HEK293 (cell line): ENCODE results near the gene CREB3.

Experiments
- CTCF ChIA-PET: fragments of 350-600 bp; formaldehyde crosslinking; extraction: SDS; loops from one replicate; lab custom pipeline; 2021; ENCODE audit warnings: antibody characterized with exemption; lab: Yijun Ruan, JAX
- POLR2A ChIA-PET: fragments of 300-600 bp; formaldehyde crosslinking; extraction: SDS; loops from one replicate; lab custom pipeline; 2020; ENCODE audit warnings: antibody characterized with exemption, inconsistent platforms; lab: Yijun Ruan, JAX
- H3K27ac ChIP-seq: fragments of 200-500 bp; sonication (Bioruptor generic); 2 replicates; pipeline ENCODE4 v1.5.1; 2014; ENCODE audit warnings: low read depth, low read length, control low read depth, inconsistent platforms; ENCODE audit errors: extremely low read depth
- H3K36me3 ChIP-seq, 2 experiments: fragments of 200-500 bp in 1 of 2; sonication (Bioruptor generic) in 1 of 2; 1 replicate in 1 of 2; 2 replicates in 1 of 2; pipeline ENCODE4 v1.5.1; 2014 to 2017; ENCODE audit warnings: inconsistent platforms in 2 of 2, low read length in 2 of 2; ENCODE audit not compliant: control insufficient read depth in 2 of 2, insufficient read depth in 1 of 2
- H3K4me1 ChIP-seq: fragments of 200-500 bp; sonication (Bioruptor generic); 2 replicates; pipeline ENCODE4 v1.5.1; 2014; ENCODE audit warnings: mild to moderate bottlenecking, low read length, inconsistent platforms; ENCODE audit not compliant: control insufficient read depth, insufficient read depth
- H3K4me3 ChIP-seq: 2 replicates; pipeline ENCODE4 v1.5.1; 2011; ENCODE audit warnings: low read depth, mild to moderate bottlenecking, control low read depth, low read length, moderate library complexity
- H3K9me3 ChIP-seq: fragments of 200-500 bp; sonication (Bioruptor generic); 2 replicates; pipeline ENCODE4 v1.5.1; 2014; ENCODE audit warnings: low read depth, low read length, inconsistent platforms; ENCODE audit not compliant: control insufficient read depth, insufficient read depth
- ELK4 ChIP-seq: IDR thresholded peaks from 2 replicates; pipeline ENCODE4 v1.6.1; 2011; ENCODE audit warnings: mild to moderate bottlenecking, low read depth, low read length, borderline replicate concordance
- MZF1 ChIP-seq: fragments of 450-650 bp; formaldehyde crosslinking; IDR thresholded peaks from 2 replicates; pipeline ENCODE4 v1.5.1; 2017; ENCODE audit warnings: missing biosample characterization, missing genetic modification characterization, borderline replicate concordance
- SCRT1 ChIP-seq: fragments of 450-650 bp; formaldehyde crosslinking; IDR thresholded peaks from 2 replicates; pipeline ENCODE4 v1.5.1; 2016; ENCODE audit warnings: missing biosample characterization, missing genetic modification characterization, borderline replicate concordance
- SCRT2 ChIP-seq: fragments of 450-650 bp; formaldehyde crosslinking; IDR thresholded peaks from 2 replicates; pipeline ENCODE4 v1.5.1; 2016; ENCODE audit warnings: missing biosample characterization, missing genetic modification characterization
- SP2 ChIP-seq: fragments of 450-650 bp; formaldehyde crosslinking; IDR thresholded peaks from 2 replicates; pipeline ENCODE4 v1.5.1; 2016; ENCODE audit warnings: missing biosample characterization, missing genetic modification characterization
- ZBTB21 ChIP-seq: fragments of 450-650 bp; formaldehyde crosslinking; IDR thresholded peaks from 2 replicates; pipeline ENCODE4 v1.5.1; 2017; ENCODE audit warnings: missing biosample characterization, missing genetic modification characterization
- ZNF10 ChIP-seq: fragments of 450-650 bp; formaldehyde crosslinking; IDR thresholded peaks from 2 replicates; pipeline ENCODE4 v1.5.1; 2017; ENCODE audit warnings: missing biosample characterization, missing genetic modification characterization
- ZNF121 ChIP-seq: fragments of 450-650 bp; formaldehyde crosslinking; IDR thresholded peaks from 2 replicates; pipeline ENCODE4 v1.5.1; 2016; ENCODE audit warnings: missing biosample characterization, missing genetic modification characterization
- ZNF174 ChIP-seq: fragments of 450-650 bp; formaldehyde crosslinking; IDR thresholded peaks from 2 replicates; pipeline ENCODE4 v1.5.0; 2017; ENCODE audit warnings: missing biosample characterization, mild to moderate bottlenecking, missing genetic modification characterization
- ZNF223 ChIP-seq: fragments of 450-650 bp; formaldehyde crosslinking; IDR thresholded peaks from 2 replicates; pipeline ENCODE4 v1.5.1; 2016; ENCODE audit warnings: missing biosample characterization, missing genetic modification characterization
- ZNF239 ChIP-seq: fragments of 450-650 bp; formaldehyde crosslinking; IDR thresholded peaks from 2 replicates; pipeline ENCODE4 v1.5.1; 2016; ENCODE audit warnings: missing biosample characterization, missing genetic modification characterization
- ZNF280C ChIP-seq: fragments of 450-650 bp; formaldehyde crosslinking; IDR thresholded peaks from 2 replicates; pipeline ENCODE4 v1.5.1; 2016; ENCODE audit warnings: missing biosample characterization, missing genetic modification characterization
- ZNF366 ChIP-seq: fragments of 450-650 bp; formaldehyde crosslinking; conservative IDR thresholded peaks from 2 replicates; pipeline ENCODE4 v1.5.1; 2016; ENCODE audit warnings: missing biosample characterization, missing genetic modification characterization
- ZNF394 ChIP-seq: fragments of 450-650 bp; formaldehyde crosslinking; IDR thresholded peaks from 2 replicates; pipeline ENCODE4 v1.5.1; 2016; ENCODE audit warnings: missing biosample characterization, missing genetic modification characterization, mild to moderate bottlenecking, moderate library complexity, borderline replicate concordance
- ZNF624 ChIP-seq: fragments of 450-650 bp; formaldehyde crosslinking; IDR thresholded peaks from 2 replicates; pipeline ENCODE4 v1.5.1; 2017; ENCODE audit warnings: missing biosample characterization, missing genetic modification characterization
- ZNF76 ChIP-seq: fragments of 450-650 bp; formaldehyde crosslinking; IDR thresholded peaks from 2 replicates; pipeline ENCODE4; 2016; ENCODE audit warnings: low read depth, missing biosample characterization, missing genetic modification characterization, borderline replicate concordance
- ZNF777 ChIP-seq: fragments of 450-650 bp; formaldehyde crosslinking; IDR thresholded peaks from 2 replicates; pipeline ENCODE4 v1.5.1; 2017; ENCODE audit warnings: missing biosample characterization, missing genetic modification characterization, borderline replicate concordance
- ZNF837 ChIP-seq: fragments of 450-650 bp; formaldehyde crosslinking; IDR thresholded peaks from 2 replicates; pipeline ENCODE4 v1.5.1; 2016; ENCODE audit warnings: missing biosample characterization, missing genetic modification characterization
- ZXDB ChIP-seq: fragments of 450-650 bp; formaldehyde crosslinking; IDR thresholded peaks from 2 replicates; pipeline ENCODE4 v1.5.1; 2016; ENCODE audit warnings: missing biosample characterization, missing genetic modification characterization
- TF ChIP-seq, protein P1 (sequence below): fragments of 450-650 bp; formaldehyde crosslinking; IDR thresholded peaks from 2 replicates; pipeline ENCODE4 v1.5.1; 2016; ENCODE audit warnings: missing biosample characterization, missing genetic modification characterization, low read depth
- TF ChIP-seq, protein P2 (sequence below): fragments of 450-650 bp; formaldehyde crosslinking; IDR thresholded peaks from 2 replicates; pipeline ENCODE4 v1.5.1; 2016; ENCODE audit warnings: missing biosample characterization, missing genetic modification characterization, borderline replicate concordance

CREB3 gene

GRCh38 chr9:35716230-35716629, 16.2 kb upstream of the CREB3 start:
- Histone ChIP-seq H3K4me1 (no peaks in the 10 kb centered on the region), H3K27ac (no peak overlapping the region), H3K4me3 (no peak overlapping the region)
- CTCF ChIA-PET = interaction anchor here (0.8 to 2.7 kb wide), 3 partner anchors 13 to 56 kb away, joined by 3 to 13 read pairs (median 3); no protein-coding TSS in a partner anchor
- TF ChIP-seq ZNF121 (tag by site-specific recombination) = no peak
- TF ChIP-seq ZNF10 (tag by site-specific recombination) = 0 out of 2 replicates have a peak, but pooled peaks have one; percentile 53
- TF ChIP-seq, protein P1, sequence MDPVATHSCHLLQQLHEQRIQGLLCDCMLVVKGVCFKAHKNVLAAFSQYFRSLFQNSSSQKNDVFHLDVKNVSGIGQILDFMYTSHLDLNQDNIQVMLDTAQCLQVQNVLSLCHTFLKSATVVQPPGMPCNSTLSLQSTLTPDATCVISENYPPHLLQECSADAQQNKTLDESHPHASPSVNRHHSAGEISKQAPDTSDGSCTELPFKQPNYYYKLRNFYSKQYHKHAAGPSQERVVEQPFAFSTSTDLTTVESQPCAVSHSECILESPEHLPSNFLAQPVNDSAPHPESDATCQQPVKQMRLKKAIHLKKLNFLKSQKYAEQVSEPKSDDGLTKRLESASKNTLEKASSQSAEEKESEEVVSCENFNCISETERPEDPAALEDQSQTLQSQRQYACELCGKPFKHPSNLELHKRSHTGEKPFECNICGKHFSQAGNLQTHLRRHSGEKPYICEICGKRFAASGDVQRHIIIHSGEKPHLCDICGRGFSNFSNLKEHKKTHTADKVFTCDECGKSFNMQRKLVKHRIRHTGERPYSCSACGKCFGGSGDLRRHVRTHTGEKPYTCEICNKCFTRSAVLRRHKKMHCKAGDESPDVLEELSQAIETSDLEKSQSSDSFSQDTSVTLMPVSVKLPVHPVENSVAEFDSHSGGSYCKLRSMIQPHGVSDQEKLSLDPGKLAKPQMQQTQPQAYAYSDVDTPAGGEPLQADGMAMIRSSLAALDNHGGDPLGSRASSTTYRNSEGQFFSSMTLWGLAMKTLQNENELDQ (tag by site-specific recombination) = no peak
- TF ChIP-seq, all 188 proteins: peak for 1
- POLR2A ChIA-PET = interaction anchor here (1.0 to 1.6 kb wide), 3 partner anchors 11 to 34 kb away, joined by 3 to 5 read pairs (median 3); partner anchors contain the start of genes CREB3 and TLN1
- Histone ChIP-seq H3K9me3 (no peaks in the 10 kb centered on the region), H3K36me3 (peaks cover 16 to 97% of the 10 kb centered on the region in 2 experiments)

GRCh38 chr9:35717132-35717870, 15.2 kb upstream of the CREB3 start:
- Histone ChIP-seq H3K4me3 (no peak overlapping the region), H3K9me3 (no peaks in the 10 kb centered on the region), H3K4me1 (no peaks in the 10 kb centered on the region), H3K36me3 (peaks cover 16 to 97% of the 10 kb centered on the region in 2 experiments), H3K27ac (no peak overlapping the region)
- ChIA-PET POLR2A (interaction anchor here (1.0 to 1.6 kb wide), 4 partner anchors 11 to 33 kb away, joined by 3 to 5 read pairs (median 3); partner anchors contain the start of genes CREB3 and TLN1), CTCF (interaction anchor here (1.0 to 2.0 kb wide), 3 partner anchors 21 to 194 kb away, joined by 3 to 13 read pairs (median 4); no protein-coding TSS in a partner anchor)
- TF ChIP-seq SCRT1 (tag by site-specific recombination) = peak; percentile 48; the same call in 1 of the 2 replicates
- peak; percentile 53; the same call in 1 of the 2 replicates for TF ChIP-seq SCRT2 (tag by site-specific recombination)
- TF ChIP-seq ZNF280C = no peak

GRCh38 chr9:35718721-35719511, 13.6 kb upstream of the CREB3 start:
- H3K9me3 ChIP-seq = no peaks in the 10 kb centered on the region
- no peak overlapping the region for H3K4me3 ChIP-seq
- H3K4me1 ChIP-seq = no peaks in the 10 kb centered on the region
- peaks cover 12 to 99% of the 10 kb centered on the region in 2 experiments for H3K36me3 ChIP-seq
- CTCF ChIA-PET = interaction anchor here (0.7 to 1.1 kb wide), 2 partner anchors 22 to 192 kb away, joined by 3 read pairs; no protein-coding TSS in a partner anchor
- POLR2A ChIA-PET = interaction anchor here (4.0 kb wide), 1 partner anchor 13 kb away, joined by 21 read pairs; the partner anchor contains the start of genes CREB3 and TLN1
- H3K27ac ChIP-seq = no peak overlapping the region
- TF ChIP-seq ZNF777 (tag by site-specific recombination) = no peak
- TF ChIP-seq ZNF223 (tag by site-specific recombination) = no peak
- TF ChIP-seq SP2 (tag by site-specific recombination) = no peak
- TF ChIP-seq ZBTB21 (tag by site-specific recombination) = no peak
- TF ChIP-seq, protein P2, sequence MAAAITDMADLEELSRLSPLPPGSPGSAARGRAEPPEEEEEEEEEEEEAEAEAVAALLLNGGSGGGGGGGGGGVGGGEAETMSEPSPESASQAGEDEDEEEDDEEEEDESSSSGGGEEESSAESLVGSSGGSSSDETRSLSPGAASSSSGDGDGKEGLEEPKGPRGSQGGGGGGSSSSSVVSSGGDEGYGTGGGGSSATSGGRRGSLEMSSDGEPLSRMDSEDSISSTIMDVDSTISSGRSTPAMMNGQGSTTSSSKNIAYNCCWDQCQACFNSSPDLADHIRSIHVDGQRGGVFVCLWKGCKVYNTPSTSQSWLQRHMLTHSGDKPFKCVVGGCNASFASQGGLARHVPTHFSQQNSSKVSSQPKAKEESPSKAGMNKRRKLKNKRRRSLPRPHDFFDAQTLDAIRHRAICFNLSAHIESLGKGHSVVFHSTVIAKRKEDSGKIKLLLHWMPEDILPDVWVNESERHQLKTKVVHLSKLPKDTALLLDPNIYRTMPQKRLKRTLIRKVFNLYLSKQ (tag by site-specific recombination) = no peak
- TF ChIP-seq ZNF837 (tag by site-specific recombination) = no peak
- no peak for TF ChIP-seq ZNF624
- no peak for TF ChIP-seq ZXDB (tag by site-specific recombination)
- TF ChIP-seq ZNF174 (tag by site-specific recombination) = no peak
- TF ChIP-seq ZNF76 (tag by site-specific recombination) = no peak
- no peak for TF ChIP-seq ZNF366 (tag by site-specific recombination)
- TF ChIP-seq ZNF239 = no peak
- no peak for TF ChIP-seq ZNF394
- TF ChIP-seq MZF1 = no peak
- TF ChIP-seq ELK4 = no peak
